ENCODE data around the gene SEC24D.

Gene SEC24D

GRCh38 chr4:118751629-118752323, 84.2 kb downstream of the SEC24D start:
- no peak for DNase-seq (ENCODE audit: low spot score)

GRCh38 chr4:118749347-118749988, 86.5 kb downstream of the SEC24D start:
- no peak for DNase-seq (ENCODE audit: low spot score)

- no peak for DNase-seq (ENCODE audit: low spot score)
Observed at GRCh38 chr4:118746251-118746919, 89.5 kb downstream of the SEC24D start.

- DNase-seq (ENCODE audit: low spot score): no peak
Observed at GRCh38 chr4:118745357-118745756, 90.6 kb downstream of the SEC24D start.

- DNase-seq (ENCODE audit: low spot score): no peak
Observed at GRCh38 chr4:118743867-118744266, 92.1 kb downstream of the SEC24D start.

- DNase-seq (ENCODE audit: low spot score): no peak
Observed at GRCh38 chr4:118742050-118742449, 93.9 kb downstream of the SEC24D start.

- DNase-seq (ENCODE audit: low spot score): no peak
Observed at GRCh38 chr4:118741301-118741855, 94.5 kb downstream of the SEC24D start.

GRCh38 chr4:118740869-118741268, 95.1 kb downstream of the SEC24D start:
- no peak for DNase-seq (ENCODE audit: low spot score)

- DNase-seq (ENCODE audit: low spot score): no peak
Observed at GRCh38 chr4:118739022-118739713, 96.8 kb downstream of the SEC24D start.

- DNase-seq (ENCODE audit: low spot score): no peak
Observed at GRCh38 chr4:118738090-118738489, 97.8 kb downstream of the SEC24D start.

- DNase-seq (ENCODE audit: low spot score): no peak
Observed at GRCh38 chr4:118736900-118737299, 99.0 kb downstream of the SEC24D start.

GRCh38 chr4:118734491-118735205, 101.3 kb downstream of the SEC24D start:
- DNase-seq (ENCODE audit: low spot score): no peak

GRCh38 chr4:118732591-118733330, 103.2 kb downstream of the SEC24D start:
- no peak for DNase-seq (ENCODE audit: low spot score)

GRCh38 chr4:118730683-118731082, 105.2 kb downstream of the SEC24D start:
- DNase-seq (ENCODE audit: low spot score): no peak

GRCh38 chr4:118729287-118730286, 106.3 kb downstream of the SEC24D start:
- no peak for DNase-seq (ENCODE audit: low spot score)

- no peak for DNase-seq (ENCODE audit: low spot score)
Observed at GRCh38 chr4:118727360-118727759, 108.6 kb downstream of the SEC24D start.

GRCh38 chr4:118723369-118723768, 112.6 kb downstream of the SEC24D start:
- no peak for DNase-seq (ENCODE audit: low spot score)

GRCh38 chr4:118721752-118722151, 114.2 kb downstream of the SEC24D start:
- DNase-seq (ENCODE audit: low spot score): no peak

GRCh38 chr4:118718511-118719170, 117.3 kb downstream of the SEC24D start:
- no peak for DNase-seq (ENCODE audit: low spot score)

Measured in globus pallidus (tissue), 1 donor.